SU-DHL-6 (cell line): ENCODE data around the gene CAMK4.

Experiments used
- H2AFZ ChIP-seq: fragments of 200-600 bp; sonication (generic); 2 replicates; pipeline ENCODE4 v1.6.1; 2014; ENCODE audit warnings: low read depth, mild to moderate bottlenecking, moderate library complexity, mixed read lengths, antibody characterized with exemption, low read length; ENCODE audit not compliant: severe bottlenecking
- H3F3A ChIP-seq: fragments of 200-600 bp; shearing (Covaris generic); 2 replicates; pipeline ENCODE4 v1.6.0; 2016; ENCODE audit warnings: antibody characterized with exemption, mild to moderate bottlenecking; ENCODE audit not compliant: insufficient read depth
- H3K27ac ChIP-seq: fragments of 200-600 bp; sonication (generic); 2 replicates; pipeline ENCODE4 v1.5.1; 2016; ENCODE audit warnings: low read depth, mild to moderate bottlenecking, low read length, moderate library complexity, mixed read lengths
- H3K27me3 ChIP-seq: fragments of 200-600 bp; sonication (generic), shearing (Covaris generic); 2 replicates; pipeline ENCODE4 v1.6.0; 2014; ENCODE audit warnings: mild to moderate bottlenecking, low read length
- H3K36me3 ChIP-seq: fragments of 200-600 bp; sonication (generic); 2 replicates; pipeline ENCODE4 v1.6.1; 2014; ENCODE audit warnings: mild to moderate bottlenecking, low read length, mixed read lengths
- H3K4me2 ChIP-seq: fragments of 300-600, 200-600 bp; shearing (Covaris generic), sonication (generic); 2 replicates; pipeline ENCODE4 v1.6.0; 2014; ENCODE audit warnings: low read length, low read depth, mild to moderate bottlenecking; ENCODE audit not compliant: poor library complexity, severe bottlenecking
- H3K4me3 ChIP-seq: fragments of 200-600 bp; sonication (generic); 2 replicates; pipeline ENCODE4 v1.5.1; 2014; ENCODE audit warnings: antibody characterized with exemption, low read length, mild to moderate bottlenecking, mixed read lengths; ENCODE audit not compliant: insufficient read depth, poor library complexity, severe bottlenecking
- H3K79me2 ChIP-seq: fragments of 200-600 bp; sonication (generic); 2 replicates; pipeline ENCODE4 v1.6.1; 2014; ENCODE audit warnings: mild to moderate bottlenecking, low read length, moderate library complexity; ENCODE audit not compliant: insufficient read depth
- H3K9ac ChIP-seq: fragments of 200-600 bp; sonication (generic); 2 replicates; pipeline ENCODE4 v1.7.0; 2014; ENCODE audit warnings: mild to moderate bottlenecking, low read length
- H3K9me2 ChIP-seq: fragments of 200-600 bp; sonication (generic); replicated peaks from 2 replicates; pipeline ENCODE4 v1.6.1; 2014; ENCODE audit warnings: low read length; ENCODE audit not compliant: insufficient read depth
- H3K9me3 ChIP-seq: fragments of 200-600 bp; sonication (generic); 2 replicates; pipeline ENCODE4 v1.6.1; 2014; ENCODE audit warnings: low read length, mixed read lengths; ENCODE audit not compliant: insufficient read depth
- H4K20me1 ChIP-seq: fragments of 200-600 bp; sonication (generic); 2 replicates; pipeline ENCODE4 v1.6.1; 2014; ENCODE audit warnings: low read depth, mild to moderate bottlenecking, antibody characterized with exemption, low read length, moderate library complexity, mixed read lengths
- EZH2phosphoT487 ChIP-seq: fragments of 200-600 bp; sonication (generic), shearing (Covaris generic); conservative IDR thresholded peaks from 2 replicates; pipeline ENCODE4 v1.6.1; 2018; ENCODE audit warnings: mild to moderate bottlenecking, antibody characterized with exemption, low read length, moderate library complexity, mixed read lengths
- TF ChIP-seq, protein P1 (sequence below): fragments of 200-600 bp; sonication (generic); IDR thresholded peaks from one replicate; pipeline ENCODE4 v1.5.1; 2017; ENCODE audit warnings: antibody characterized with exemption, mild to moderate bottlenecking, low read length, moderate library complexity; ENCODE audit not compliant: insufficient read depth, poor library complexity, severe bottlenecking

CAMK4 gene

GRCh38 chr5:111225926-111226325, 1.7 kb downstream of the CAMK4 start:
- no peak overlapping the region for H3K27ac ChIP-seq
- H3K9ac ChIP-seq = no peak overlapping the region
- H3K9me2 ChIP-seq = no peaks in the 10 kb centered on the region
- H3K27me3 ChIP-seq = no peaks in the 10 kb centered on the region
- H3K4me3 ChIP-seq = no peak overlapping the region
- 0 out of 2 replicates have a peak, but pooled peaks cover 5% of the 10 kb centered on the region for H3F3A ChIP-seq
- TF ChIP-seq EZH2phosphoT487 = no peak
- TF ChIP-seq, protein P1, sequence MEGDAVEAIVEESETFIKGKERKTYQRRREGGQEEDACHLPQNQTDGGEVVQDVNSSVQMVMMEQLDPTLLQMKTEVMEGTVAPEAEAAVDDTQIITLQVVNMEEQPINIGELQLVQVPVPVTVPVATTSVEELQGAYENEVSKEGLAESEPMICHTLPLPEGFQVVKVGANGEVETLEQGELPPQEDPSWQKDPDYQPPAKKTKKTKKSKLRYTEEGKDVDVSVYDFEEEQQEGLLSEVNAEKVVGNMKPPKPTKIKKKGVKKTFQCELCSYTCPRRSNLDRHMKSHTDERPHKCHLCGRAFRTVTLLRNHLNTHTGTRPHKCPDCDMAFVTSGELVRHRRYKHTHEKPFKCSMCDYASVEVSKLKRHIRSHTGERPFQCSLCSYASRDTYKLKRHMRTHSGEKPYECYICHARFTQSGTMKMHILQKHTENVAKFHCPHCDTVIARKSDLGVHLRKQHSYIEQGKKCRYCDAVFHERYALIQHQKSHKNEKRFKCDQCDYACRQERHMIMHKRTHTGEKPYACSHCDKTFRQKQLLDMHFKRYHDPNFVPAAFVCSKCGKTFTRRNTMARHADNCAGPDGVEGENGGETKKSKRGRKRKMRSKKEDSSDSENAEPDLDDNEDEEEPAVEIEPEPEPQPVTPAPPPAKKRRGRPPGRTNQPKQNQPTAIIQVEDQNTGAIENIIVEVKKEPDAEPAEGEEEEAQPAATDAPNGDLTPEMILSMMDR = no peak
- no peak overlapping the region for H3K4me2 ChIP-seq
- H2AFZ ChIP-seq = no peak overlapping the region
- no peaks in the 10 kb centered on the region for H3K9me3 ChIP-seq
- H3K36me3 ChIP-seq = no peaks in the 10 kb centered on the region
- no peaks in the 10 kb centered on the region for H3K79me2 ChIP-seq
- H4K20me1 ChIP-seq = no peaks in the 10 kb centered on the region

GRCh38 chr5:111226556-111226955, 2.4 kb downstream of the CAMK4 start:
- Histone ChIP-seq H3K9me2 (no peaks in the 10 kb centered on the region), H3K4me2 (no peak overlapping the region), H3K27me3 (no peaks in the 10 kb centered on the region), H3K9me3 (no peaks in the 10 kb centered on the region), H3K4me3 (no peak overlapping the region), H3K36me3 (no peaks in the 10 kb centered on the region), H3K9ac (no peak overlapping the region), H3K79me2 (no peaks in the 10 kb centered on the region), H4K20me1 (no peaks in the 10 kb centered on the region), H3F3A (0 out of 2 replicates have a peak, but pooled peaks cover 5% of the 10 kb centered on the region), H2AFZ (no peak overlapping the region), H3K27ac (no peak overlapping the region)
- no peak for TF ChIP-seq EZH2phosphoT487
- TF ChIP-seq, protein P1 = no peak

DNA sequence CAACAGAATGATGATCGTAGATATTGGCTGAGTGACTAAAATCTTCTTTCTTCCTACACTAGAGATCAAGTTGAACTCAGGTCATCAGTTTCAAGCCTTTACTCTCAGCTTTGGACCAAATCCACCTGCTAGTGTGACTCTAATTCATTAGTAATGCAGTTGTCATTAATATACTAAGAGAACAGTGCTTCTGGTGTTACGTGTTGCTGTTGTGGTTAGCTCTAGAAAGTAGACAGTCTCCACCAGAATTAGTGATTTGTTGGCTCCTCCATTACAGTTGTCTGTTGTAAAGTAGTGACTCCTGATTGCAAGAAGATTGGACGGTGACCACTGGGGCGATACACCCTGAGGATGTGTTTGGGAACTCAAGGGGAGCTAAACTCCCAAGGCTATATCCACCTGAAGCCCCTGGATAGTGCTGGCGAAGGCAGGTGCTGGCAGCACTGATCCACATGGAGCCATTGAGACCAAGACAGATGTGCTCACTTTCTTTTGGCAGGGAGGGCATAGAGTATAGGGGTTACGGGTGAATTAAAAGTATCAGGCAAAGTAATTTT, 3.1 kb downstream of the CAMK4 start:
- Histone ChIP-seq H3K9ac (no peak overlapping the region), H3K4me2 (no peak overlapping the region), H2AFZ (no peak overlapping the region), H3K27ac (no peak overlapping the region), H3K36me3 (no peaks in the 10 kb centered on the region), H3K9me3 (no peaks in the 10 kb centered on the region), H3K9me2 (no peaks in the 10 kb centered on the region), H3K27me3 (no peaks in the 10 kb centered on the region), H3K79me2 (no peaks in the 10 kb centered on the region), H4K20me1 (no peaks in the 10 kb centered on the region), H3F3A (0 out of 2 replicates have a peak, but pooled peaks cover 5% of the 10 kb centered on the region), H3K4me3 (no peak overlapping the region)
- TF ChIP-seq EZH2phosphoT487 = no peak
- TF ChIP-seq, protein P1 = no peak
